Sigmoid colon (tissue), 4 donors: ENCODE measurements around the gene PTGDR2.

Experiments used
- EP300 ChIP-seq, 4 donors: sonication (generic); formaldehyde crosslinking; IDR thresholded peaks; one replicate each; pipeline ENCODE4 v1.6.1; 2017; ENCODE audit warnings: antibody characterized with exemption in 4 of 4
- POLR2A ChIP-seq, 2 donors: fragments of 450-650 bp; IDR thresholded peaks; one replicate each; pipeline ENCODE4 v1.6.1; 2016; ENCODE audit warnings: antibody characterized with exemption in 2 of 2, mild to moderate bottlenecking in 2 of 2, moderate library complexity in 2 of 2
- POLR2AphosphoS5 ChIP-seq, 4 donors: sonication (generic); formaldehyde crosslinking; IDR thresholded peaks; one replicate each; pipeline ENCODE4 v1.6.1; 2017; ENCODE audit warnings: antibody characterized with exemption in 4 of 4
- TF ChIP-seq, protein P1 (sequence below), 4 experiments: fragments of 450-650 bp in 3 of 4; fragments of 200-600 bp in 1 of 4; IDR thresholded peaks; one replicate each; pipeline ENCODE4 v1.5.1; 2016 to 2019; ENCODE audit warnings: antibody characterized with exemption in 4 of 4, mild to moderate bottlenecking in 3 of 4, moderate library complexity in 2 of 4

DNA sequence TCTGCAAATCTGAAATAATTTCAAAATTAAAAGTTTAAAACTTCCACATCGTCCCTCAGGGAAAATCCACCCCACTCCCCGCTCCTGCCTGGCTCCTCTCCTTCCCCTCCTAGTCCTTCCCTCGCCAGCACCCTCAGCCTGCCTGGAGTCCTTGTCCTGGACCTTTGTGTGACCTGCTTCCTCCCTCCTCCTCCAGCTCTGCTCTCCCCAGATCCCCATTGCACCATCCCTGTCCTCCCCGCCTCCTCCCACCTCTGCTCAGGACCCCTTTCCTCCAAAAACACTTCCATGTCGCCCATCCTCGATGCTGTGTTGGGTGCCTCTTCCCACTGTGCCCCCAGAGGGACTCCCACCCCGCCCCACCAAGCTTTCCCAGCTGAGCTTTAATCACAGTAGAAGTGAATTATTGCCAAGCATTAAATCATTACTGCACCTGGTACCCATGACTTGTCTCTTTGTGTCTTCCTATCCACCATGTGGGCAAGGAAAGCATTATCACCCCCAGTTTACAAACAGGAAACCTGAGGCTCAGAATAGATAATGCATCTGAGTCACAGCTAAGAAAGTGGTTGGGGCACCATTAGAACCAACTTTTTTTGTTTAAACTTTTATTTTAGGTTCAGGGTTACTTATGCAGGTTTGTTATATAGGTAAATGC lies 9.2 kb upstream of the PTGDR2 start:
- TF ChIP-seq, protein P1, sequence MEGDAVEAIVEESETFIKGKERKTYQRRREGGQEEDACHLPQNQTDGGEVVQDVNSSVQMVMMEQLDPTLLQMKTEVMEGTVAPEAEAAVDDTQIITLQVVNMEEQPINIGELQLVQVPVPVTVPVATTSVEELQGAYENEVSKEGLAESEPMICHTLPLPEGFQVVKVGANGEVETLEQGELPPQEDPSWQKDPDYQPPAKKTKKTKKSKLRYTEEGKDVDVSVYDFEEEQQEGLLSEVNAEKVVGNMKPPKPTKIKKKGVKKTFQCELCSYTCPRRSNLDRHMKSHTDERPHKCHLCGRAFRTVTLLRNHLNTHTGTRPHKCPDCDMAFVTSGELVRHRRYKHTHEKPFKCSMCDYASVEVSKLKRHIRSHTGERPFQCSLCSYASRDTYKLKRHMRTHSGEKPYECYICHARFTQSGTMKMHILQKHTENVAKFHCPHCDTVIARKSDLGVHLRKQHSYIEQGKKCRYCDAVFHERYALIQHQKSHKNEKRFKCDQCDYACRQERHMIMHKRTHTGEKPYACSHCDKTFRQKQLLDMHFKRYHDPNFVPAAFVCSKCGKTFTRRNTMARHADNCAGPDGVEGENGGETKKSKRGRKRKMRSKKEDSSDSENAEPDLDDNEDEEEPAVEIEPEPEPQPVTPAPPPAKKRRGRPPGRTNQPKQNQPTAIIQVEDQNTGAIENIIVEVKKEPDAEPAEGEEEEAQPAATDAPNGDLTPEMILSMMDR (IDR thresholded peaks at IDR 0.05): no peak
- TF ChIP-seq POLR2AphosphoS5 (IDR thresholded peaks at IDR 0.05): no peak
- no peak for TF ChIP-seq EP300 (IDR thresholded peaks at IDR 0.05)
- TF ChIP-seq POLR2A (IDR thresholded peaks at IDR 0.05): no peak
